Hematopoietic multipotent progenitor cell (in vitro differentiated cells): ENCODE measurements around the gene APOA1. TPM values are rescaled to one million over a fixed set of nuclear protein-coding genes. Genes with fewer than 3 reads are reported as not detected.
"Not testable (repeated sequence)": the region's sequence is repeated elsewhere in the genome, so short reads cannot be mapped to it uniquely, and the experiment has no call there.

Experiments used
- DNase-seq, 3 donors: peaks; one replicate each; pipeline ENCODE4 v3.0.0-alpha.2; 2011 to 2015; ENCODE audit warnings: low read depth in 2 of 3, low spot score in 2 of 3
- total RNA-seq: library from RNA; depleted of rRNA; stranded (reverse); fragments of >200 nt; gene quantifications from one replicate; pipeline ENCODE4 v1.2.3, GENCODE V29; 2012

APOA1 gene
- total RNA-seq, 1 donor = 0.54 TPM

- DNase-seq = peak in 2 of 3 donors; percentile 48 to 64
These were observed 2.2 kb downstream of the APOA1 start for GRCh38 chr11:116835042-116835772.

- DNase-seq = not testable (repeated sequence)
These were observed 2.8 kb downstream of the APOA1 start for GRCh38 chr11:116834535-116835041.

GRCh38 chr11:116833816-116834534 lies 3.4 kb downstream of the APOA1 start:
- no peak for DNase-seq

DNA sequence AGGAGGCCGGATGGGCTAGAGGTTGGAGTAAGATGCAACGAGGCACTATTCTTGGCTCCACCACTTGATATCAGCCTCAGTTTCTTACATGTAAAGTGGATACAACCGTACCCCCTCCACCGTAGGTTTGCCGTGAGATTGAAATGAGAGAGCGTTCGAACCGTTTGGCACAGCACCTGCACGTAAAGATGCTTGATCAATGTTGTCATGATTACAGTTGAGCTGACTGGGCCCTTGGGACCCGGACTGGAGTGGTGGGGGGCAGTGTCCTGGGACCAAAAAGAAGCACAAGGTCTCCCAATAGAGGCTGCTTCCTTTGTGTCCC lies 4.0 kb downstream of the APOA1 start:
- no peak for DNase-seq

- DNase-seq = no peak
These were observed 4.8 kb downstream of the APOA1 start for GRCh38 chr11:116832350-116833290.

DNA sequence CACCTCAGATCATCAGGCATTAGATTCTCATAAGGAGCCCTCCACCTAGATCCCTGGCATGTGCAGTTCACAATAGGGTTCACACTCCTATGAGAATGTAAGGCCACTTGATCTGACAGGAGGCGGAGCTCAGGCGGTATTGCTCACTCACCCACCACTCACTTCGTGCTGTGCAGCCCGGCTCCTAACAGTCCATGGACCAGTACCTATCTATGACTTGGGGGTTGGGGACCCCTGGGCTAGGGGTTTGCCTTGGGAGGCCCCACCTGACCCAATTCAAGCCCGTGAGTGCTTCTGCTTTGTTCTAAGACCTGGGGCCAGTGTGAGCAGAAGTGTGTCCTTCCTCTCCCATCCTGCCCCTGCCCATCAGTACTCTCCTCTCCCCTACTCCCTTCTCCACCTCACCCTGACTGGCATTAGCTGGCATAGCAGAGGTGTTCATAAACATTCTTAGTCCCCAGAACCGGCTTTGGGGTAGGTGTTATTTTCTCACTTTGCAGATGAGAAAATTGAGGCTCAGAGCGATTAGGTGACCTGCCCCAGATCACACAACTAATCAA lies 5.6 kb downstream of the APOA1 start:
- DNase-seq = no peak

GRCh38 chr11:116830184-116830912 lies 7.1 kb downstream of the APOA1 start:
- no peak for DNase-seq

DNA sequence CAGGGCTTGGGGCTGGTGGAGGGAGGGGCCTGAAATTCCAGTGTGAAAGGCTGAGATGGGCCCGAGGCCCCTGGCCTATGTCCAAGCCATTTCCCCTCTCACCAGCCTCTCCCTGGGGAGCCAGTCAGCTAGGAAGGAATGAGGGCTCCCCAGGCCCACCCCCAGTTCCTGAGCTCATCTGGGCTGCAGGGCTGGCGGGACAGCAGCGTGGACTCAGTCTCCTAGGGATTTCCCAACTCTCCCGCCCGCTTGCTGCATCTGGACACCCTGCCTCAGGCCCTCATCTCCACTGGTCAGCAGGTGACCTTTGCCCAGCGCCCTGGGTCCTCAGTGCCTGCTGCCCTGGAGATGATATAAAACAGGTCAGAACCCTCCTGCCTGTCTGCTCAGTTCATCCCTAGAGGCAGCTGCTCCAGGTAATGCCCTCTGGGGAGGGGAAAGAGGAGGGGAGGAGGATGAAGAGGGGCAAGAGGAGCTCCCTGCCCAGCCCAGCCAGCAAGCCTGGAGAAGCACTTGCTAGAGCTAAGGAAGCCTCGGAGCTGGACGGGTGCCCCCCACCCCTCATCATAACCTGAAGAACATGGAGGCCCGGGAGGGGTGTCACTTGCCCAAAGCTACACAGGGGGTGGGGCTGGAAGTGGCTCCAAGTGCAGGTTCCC lies 7.8 kb downstream of the APOA1 start, which contains the start of gene APOC3:
APOC3 (plus strand) TSS at position 383 of the 659 bp plus-strand sequence. CDS start 676 bp downstream, outside the sequence.
- no peak for DNase-seq

- DNase-seq = no peak
These were observed 8.5 kb downstream of the APOA1 start for GRCh38 chr11:116828632-116829524.

- no peak for DNase-seq
These were observed 10.0 kb downstream of the APOA1 start for GRCh38 chr11:116827461-116827860.

DNA sequence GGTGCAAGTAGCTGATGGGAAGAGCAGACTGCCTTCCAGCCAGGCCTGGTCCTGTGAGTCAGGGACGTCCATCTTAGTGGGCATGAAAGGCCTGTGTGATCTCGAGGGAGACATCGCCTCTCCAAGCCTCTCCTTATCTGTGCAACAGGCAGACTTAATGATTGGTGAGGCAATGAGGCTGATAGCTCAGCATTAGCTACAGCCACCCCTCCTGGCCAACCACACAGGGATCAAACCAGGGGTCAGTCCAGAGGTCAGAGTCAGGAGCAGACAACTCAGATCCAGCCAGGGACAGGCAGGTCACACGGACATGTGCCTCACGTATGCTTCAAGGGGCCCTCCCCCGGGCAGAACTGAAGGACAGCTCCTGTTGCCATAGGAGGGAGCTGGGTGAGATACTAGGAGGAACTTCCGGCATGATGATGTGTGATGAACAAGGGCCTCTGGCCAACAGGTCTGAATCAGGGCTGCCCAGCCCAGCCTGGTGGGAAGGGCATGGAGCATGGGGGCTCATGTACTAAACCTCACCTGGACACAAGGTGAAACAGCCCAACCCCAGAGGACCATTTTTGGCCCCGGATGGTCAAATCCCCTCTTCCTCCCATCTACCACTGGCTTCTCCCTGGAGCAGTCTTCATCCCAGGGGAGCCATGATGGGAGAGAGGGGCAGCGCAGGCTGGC lies 10.5 kb downstream of the APOA1 start:
- no peak for DNase-seq

DNA sequence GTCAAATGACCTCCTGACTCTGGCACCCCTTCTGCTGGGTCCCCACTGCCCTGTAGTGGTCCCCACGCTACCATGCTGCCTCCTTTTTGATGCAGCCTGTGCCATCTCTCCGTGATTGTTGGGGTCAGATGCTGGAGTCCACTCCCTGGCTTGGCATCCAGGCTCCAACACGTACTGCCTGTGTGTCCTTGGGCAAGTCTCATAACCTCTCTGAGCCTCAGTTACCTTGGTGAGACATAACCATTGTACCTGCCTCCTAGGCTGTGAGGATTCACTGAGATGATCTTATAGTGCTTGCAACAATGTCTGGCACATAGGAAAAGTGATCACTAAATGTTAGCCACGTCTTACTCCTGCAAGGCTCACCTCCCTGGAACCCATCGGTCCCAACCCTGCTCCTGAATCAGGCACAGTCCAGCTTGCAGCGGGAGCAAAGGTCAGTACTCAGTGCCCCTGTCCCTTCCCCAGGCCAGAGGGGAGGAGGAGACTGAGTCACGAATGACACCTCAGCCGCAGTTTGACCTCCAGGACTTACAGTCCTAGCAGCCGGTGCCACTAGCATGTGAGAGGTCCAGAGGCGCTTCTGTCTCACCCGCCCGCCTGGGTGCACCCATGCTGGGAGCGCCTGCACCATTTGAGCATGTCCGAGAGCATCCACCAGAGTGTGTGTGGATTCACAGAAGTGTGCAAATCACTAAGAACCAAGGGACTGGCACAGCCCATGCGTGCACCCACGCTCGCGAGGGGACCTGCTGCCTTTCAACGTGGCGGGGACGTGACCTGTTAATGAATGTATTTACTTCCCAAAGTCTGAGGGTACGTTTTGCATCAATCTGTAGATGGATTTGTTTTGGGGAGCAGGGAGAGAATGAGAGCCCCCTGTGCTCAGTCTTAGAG lies 11.3 kb downstream of the APOA1 start:
- no peak for DNase-seq

GRCh38 chr11:116825434-116825833 lies 12.0 kb downstream of the APOA1 start:
- DNase-seq = no peak

DNA sequence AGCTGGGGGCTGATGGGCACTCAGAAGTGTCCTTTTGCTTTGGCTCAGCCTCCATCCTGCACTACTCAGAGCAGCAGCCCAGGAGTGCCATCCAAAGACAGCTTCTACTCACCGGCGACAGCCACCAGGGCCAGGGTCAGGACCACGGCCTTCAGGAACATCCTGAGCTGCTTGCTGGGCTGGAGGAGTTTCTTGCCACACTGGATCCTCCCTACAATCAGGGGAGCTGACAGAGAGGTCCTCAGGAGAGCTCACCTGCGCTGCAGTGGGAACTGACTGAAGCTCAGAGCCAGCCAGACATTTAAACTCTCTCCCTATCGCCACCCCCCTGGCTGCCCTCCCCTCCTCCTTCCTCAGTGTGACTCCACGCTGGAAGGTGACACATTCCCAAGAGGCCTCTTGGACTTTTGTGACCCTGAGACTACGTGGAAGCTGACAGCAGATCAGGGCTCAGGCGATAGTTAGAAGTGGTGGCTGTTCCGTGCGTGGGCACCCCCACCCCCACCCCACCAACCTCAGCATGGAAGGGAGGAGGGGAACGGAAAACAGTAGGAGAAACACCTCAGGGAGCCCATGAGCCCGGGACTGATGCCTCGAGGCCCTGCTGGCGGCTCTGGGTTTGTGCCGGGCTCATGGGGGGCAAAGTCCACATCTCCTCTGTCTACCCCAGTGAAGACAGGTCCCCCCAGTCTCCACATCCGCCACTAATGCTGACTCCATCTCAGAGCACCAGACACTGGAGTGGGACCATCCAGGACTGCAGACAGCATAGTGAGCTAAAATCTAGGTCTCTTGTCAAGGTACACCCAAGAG lies 14.2 kb downstream of the APOA1 start, which contains the start of gene APOA4:
APOA4 (minus strand) TSS at position 274 of the 813 bp plus-strand sequence; CDS start at position 161, 113 bp downstream.
- DNase-seq = no peak

- DNase-seq = no peak
These were observed 14.8 kb downstream of the APOA1 start for GRCh38 chr11:116822575-116822974.
